Duodenal mucosa (tissue), 2 donors: ENCODE measurements around the gene CPOX.
A peak's percentile ranks its signal among the peaks of the same experiment; 100 is the strongest.

ENCODE experiments used
- H3K27ac ChIP-seq: one replicate; pipeline ENCODE4 v1.7.0; 2013; ENCODE audit warnings: low read depth, low read length
- H3K27me3 ChIP-seq, 2 donors: one replicate each; pipeline ENCODE4 v1.7.0; 2013; ENCODE audit warnings: low read length in 2 of 2, control low read depth in 1 of 2; ENCODE audit not compliant: insufficient read depth in 2 of 2, control insufficient read depth in 1 of 2
- H3K36me3 ChIP-seq, 2 donors: one replicate each; pipeline ENCODE4 v1.7.0; 2013; ENCODE audit warnings: low read length in 2 of 2, control low read depth in 1 of 2; ENCODE audit not compliant: insufficient read depth in 2 of 2, control insufficient read depth in 1 of 2
- H3K4me1 ChIP-seq, 2 donors: one replicate each; pipeline ENCODE4 v1.7.0; 2013; ENCODE audit warnings: low read length in 2 of 2, control low read depth in 1 of 2; ENCODE audit not compliant: insufficient read depth in 2 of 2, control insufficient read depth in 1 of 2
- H3K4me3 ChIP-seq, 2 donors: one replicate each; pipeline ENCODE4 v1.7.0; 2013; ENCODE audit warnings: low read length in 2 of 2, low read depth in 1 of 2
- H3K9ac ChIP-seq, 2 donors: one replicate each; pipeline ENCODE4 v1.7.0; 2013; ENCODE audit warnings: low read length in 2 of 2, low read depth in 1 of 2
- H3K9me3 ChIP-seq, 2 donors: one replicate each; pipeline ENCODE4 v1.7.0; 2013; ENCODE audit warnings: low read length in 2 of 2, control low read depth in 1 of 2; ENCODE audit not compliant: control insufficient read depth in 1 of 2

CPOX gene

DNA sequence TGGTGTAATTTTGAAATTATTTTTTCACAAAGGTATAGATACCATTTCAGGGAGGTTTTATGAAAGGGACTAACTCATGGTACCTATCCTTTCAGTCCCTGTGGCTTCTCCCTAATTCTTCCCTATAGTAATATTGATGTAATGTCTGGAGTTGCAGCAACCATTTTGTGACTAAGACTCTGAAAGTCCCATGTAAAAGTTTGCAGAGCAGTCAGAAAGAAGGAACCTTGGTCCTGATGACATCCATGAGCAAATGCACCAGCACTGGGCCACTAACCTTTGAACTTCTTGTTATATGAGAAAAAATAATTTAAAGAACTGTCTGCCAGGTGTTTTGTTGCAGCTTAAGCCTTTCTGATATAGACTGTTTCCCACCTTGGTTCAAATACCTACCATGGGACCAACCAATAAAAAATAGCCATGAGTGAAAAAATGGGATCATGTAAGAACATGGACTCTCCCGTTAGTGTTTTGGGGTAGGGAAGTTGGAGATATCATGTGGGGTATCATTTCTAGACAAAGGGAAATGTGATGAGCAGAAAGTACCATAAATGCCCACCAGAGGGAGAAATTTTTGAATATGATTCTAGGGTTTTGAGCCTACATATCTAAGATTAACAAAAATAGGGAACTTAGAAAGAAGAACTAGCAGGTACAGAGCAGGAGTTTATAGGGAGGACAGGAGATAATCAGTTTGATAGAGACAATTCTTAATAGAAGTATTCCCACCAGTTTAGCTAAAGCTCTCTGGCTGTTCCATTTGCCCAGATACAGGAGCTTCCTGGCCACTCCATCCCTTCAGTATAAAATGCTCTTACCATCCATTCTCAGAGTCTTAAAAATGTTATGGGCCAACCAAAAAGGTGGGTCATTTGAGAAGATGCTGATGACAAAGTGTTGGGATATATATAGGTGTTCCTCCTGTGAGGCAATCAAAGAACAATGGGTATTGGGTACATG is 3.4 kb upstream of the CPOX start:
- no peaks in the 10 kb centered on the region for H3K9me3 ChIP-seq
- H3K27me3 ChIP-seq, result no peaks in the 10 kb centered on the region
- no peak overlapping the region for H3K9ac ChIP-seq
- no peak overlapping the region for H3K4me3 ChIP-seq
- H3K27ac ChIP-seq, result no peak overlapping the region
- no peaks in the 10 kb centered on the region for H3K36me3 ChIP-seq
- H3K4me1 ChIP-seq, result peaks cover 12 to 14% of the 10 kb centered on the region in 2 donors

DNA sequence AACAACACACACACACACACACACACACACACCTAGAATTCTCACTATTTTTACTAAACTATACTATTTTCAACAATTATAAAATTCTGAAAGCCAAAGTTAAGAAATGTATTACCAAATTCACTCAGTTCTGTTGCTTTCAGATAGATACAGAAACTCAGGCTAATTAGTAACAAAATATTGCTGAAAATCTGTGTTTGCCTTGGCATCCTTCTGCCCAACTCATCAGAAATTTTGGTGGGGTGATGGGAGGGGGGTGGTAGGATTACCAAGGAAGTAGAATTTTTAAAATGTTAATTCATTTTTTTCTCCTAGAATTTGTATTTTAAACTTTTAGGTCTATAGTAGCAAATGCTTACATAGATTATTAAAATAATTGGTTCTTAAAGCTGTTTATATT is 2.7 kb upstream of the CPOX start:
- H3K9ac ChIP-seq, result no peak overlapping the region
- no peak overlapping the region for H3K27ac ChIP-seq
- no peaks in the 10 kb centered on the region for H3K36me3 ChIP-seq
- H3K9me3 ChIP-seq, result no peaks in the 10 kb centered on the region
- no peak overlapping the region for H3K4me3 ChIP-seq
- H3K27me3 ChIP-seq, result no peaks in the 10 kb centered on the region
- peaks cover 14 to 19% of the 10 kb centered on the region in 2 donors for H3K4me1 ChIP-seq

DNA sequence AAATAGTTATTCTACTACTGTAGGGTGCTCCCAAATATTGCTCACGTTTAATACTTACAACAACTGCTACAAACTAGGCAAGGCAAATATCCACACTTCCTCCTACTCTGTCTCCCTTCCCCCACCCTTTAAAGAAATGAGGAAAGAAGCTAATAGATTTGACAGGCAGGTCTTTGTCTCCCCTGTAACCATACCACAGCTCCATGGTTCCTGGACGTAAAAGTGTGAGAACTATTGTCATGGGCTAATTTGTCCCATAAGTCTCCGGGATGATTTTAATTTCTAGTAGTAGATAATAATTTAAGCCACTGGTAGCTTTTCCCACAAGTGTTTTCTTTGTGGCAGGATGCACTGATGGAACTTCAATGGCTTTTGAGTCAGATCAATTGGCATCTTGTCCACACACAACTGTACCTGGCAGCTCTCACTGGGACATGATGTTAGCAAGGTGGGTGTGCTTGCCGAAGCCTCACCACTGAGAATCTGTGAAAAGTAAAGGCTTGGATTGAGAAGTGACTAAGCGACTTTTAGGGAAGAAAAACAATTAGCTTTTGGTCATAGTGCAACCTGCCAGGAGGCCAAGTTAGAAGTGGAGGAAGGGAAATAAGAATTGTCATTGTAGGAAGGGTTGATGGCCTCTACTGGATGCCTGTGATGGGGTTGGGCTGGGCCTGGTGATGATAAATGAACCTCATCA is 1.4 kb upstream of the CPOX start:
- Histone ChIP-seq H3K9me3 (no peaks in the 10 kb centered on the region), H3K4me3 (no peak overlapping the region), H3K36me3 (peaks cover under 1 to 6% of the 10 kb centered on the region in 2 donors), H3K27ac (no peak overlapping the region), H3K4me1 (peaks cover 14% of the 10 kb centered on the region in 2 donors), H3K9ac (no peak overlapping the region), H3K27me3 (no peaks in the 10 kb centered on the region)

DNA sequence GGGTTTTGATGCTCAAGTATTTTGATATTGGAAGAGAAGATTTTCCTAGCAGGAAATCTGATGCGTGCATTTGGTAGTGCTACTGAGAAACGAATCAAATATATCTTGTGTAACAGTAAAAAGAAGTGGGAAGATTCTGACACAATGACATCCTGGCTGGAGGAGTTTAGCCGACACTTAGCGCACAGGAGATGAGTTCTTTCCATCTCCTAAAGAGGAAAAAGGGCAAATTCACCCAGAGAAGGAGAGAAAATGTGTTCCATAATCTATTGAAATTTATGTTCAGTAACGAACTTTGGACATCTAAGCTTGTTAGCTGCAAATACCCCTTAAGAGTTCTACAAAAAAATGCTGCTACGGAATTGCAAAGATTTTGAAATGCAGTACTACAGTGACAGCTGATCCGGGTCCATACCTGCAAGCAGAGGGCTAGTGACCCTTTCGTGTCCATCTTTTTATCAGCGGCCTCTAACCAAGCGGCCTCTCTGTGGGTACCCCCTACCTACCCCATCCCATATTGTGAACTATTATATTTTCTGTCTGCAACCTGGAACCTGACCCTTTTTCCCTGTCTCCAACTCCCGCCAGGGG is 971 bp downstream of the CPOX start:
- peaks cover 8 to 17% of the 10 kb centered on the region in 2 donors for H3K36me3 ChIP-seq
- H3K4me1 ChIP-seq, result peaks cover 14% of the 10 kb centered on the region in 2 donors
- no peaks in the 10 kb centered on the region for H3K9me3 ChIP-seq
- peak overlapping the region; percentile 68 to 76 for H3K9ac ChIP-seq
- no peak overlapping the region for H3K27ac ChIP-seq
- H3K27me3 ChIP-seq, result no peaks in the 10 kb centered on the region
- H3K4me3 ChIP-seq, result peak overlapping the region; percentile 82 to 83

DNA sequence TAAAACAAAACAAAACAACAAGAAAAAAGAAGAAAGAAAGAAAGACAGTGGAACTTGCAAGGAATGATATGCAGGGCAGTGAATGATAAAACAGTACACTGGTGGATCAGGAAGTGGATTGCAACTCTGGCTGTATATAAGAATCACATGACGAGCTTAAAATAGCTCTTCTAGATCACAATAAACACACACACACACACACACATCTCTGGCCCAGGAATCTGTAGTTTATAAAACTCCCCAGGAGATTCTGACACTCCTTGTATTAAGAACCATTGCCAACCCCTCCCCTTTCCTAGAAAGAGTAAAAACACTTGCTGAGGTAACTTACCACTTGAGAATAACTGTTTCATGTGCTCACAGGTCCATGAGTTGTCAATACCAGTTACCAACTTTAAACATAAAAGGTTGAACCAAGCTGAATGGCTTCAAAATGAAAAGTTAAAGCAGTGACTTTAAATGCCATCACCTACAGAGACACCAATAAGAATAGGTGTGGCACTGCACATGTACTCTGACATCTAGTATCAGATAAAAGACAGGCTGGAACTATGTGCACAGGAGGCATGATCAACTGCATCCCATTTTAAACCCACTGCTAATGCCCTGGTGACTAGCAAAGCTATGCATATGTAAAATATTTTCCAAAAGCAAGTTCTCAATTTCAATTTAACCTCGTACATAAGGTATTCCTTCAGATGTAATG is 3.9 kb downstream of the CPOX start:
- H3K9me3 ChIP-seq, result no peaks in the 10 kb centered on the region
- H3K9ac ChIP-seq, result no peak overlapping the region
- H3K4me3 ChIP-seq, result no peak overlapping the region
- peaks cover 15 to 26% of the 10 kb centered on the region in 2 donors for H3K36me3 ChIP-seq
- H3K27me3 ChIP-seq, result no peaks in the 10 kb centered on the region
- H3K4me1 ChIP-seq, result peaks cover 14% of the 10 kb centered on the region in 2 donors
- no peak overlapping the region for H3K27ac ChIP-seq

DNA sequence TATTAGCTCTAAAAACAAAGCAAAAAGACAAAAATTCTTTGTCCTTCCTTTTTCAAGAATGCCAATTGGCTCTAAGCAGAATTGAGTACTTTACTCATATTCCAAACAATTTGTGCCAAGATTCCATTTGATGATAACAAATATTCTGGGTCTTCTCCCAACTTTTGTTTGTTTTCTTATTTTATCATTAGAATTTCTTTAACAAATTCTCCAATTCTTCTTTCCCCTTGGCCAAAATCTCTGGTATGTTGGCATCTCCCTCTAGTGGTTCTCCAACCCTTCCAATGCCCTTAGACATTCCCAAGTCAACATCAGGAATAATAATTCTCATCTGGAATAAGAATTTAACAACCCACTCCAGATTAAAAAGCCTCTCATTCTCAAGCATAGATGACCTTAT is 5.3 kb downstream of the CPOX start:
- H3K36me3 ChIP-seq, result peaks cover 22 to 32% of the 10 kb centered on the region in 2 donors
- H3K9ac ChIP-seq, result no peak overlapping the region
- no peaks in the 10 kb centered on the region for H3K9me3 ChIP-seq
- H3K4me1 ChIP-seq, result peaks cover 10 to 14% of the 10 kb centered on the region in 2 donors
- no peaks in the 10 kb centered on the region for H3K27me3 ChIP-seq
- H3K4me3 ChIP-seq, result no peak overlapping the region
- H3K27ac ChIP-seq, result no peak overlapping the region

DNA sequence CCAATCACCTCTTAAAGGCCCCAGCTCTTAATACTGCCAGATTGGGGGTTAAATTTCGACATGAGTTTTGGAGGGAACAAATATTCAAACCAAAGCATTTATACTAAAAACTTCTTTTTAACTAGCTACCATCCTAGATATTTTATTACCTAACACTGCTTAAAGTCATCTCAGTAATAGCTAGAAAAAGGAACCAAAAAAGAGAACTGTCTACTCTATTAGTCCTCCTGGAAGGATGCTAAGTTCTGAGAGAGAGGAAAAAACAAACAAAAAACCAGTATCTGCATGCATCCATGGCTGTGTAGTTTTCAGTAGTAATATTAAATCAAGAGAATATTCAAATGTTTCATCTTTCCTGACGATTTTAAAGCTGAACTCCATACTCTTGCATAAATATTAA is 5.8 kb downstream of the CPOX start:
- Histone ChIP-seq H3K4me3 (no peak overlapping the region), H3K9me3 (no peaks in the 10 kb centered on the region), H3K36me3 (peaks cover 22 to 32% of the 10 kb centered on the region in 2 donors), H3K9ac (no peak overlapping the region), H3K27me3 (no peaks in the 10 kb centered on the region), H3K4me1 (peaks cover 8 to 14% of the 10 kb centered on the region in 2 donors), H3K27ac (no peak overlapping the region)

DNA sequence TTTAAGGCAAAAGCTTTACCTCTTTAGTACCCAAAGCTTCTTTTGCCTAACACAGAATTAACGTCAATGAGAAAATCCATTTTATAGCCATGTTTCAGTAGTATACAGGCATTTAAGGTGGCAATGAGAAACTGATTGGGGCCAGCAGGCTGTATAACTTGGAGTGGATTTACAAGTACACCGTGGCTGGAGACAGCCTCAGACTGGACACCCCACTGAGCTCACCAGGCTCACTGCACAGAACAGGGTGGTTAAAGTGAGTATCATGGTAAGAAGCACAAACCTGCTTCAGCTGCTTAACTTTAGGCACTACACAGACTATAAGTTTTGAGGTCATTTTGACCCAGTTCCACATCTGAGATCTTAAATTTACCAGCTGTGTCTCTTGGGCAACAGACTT is 8.9 kb downstream of the CPOX start:
- H3K36me3 ChIP-seq, result peaks cover 21 to 39% of the 10 kb centered on the region in 2 donors

DNA sequence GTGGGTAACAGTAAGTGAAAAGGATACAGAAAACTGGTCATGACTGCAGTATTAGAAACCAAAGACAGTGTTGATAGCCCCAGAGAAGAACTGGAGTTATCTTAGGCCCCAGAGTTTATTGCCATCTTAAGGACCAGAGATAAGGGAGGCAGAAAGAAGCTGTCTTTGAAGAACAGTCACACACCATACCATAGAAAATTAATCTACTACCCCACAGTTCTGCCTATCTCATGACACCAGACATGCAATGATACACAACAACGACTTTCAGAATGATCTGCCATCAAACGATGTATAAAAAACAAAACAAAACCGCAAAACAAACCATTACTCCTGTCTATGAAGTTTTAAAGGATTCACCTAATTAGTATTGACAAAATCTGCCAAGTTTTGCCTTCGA is 9.6 kb downstream of the CPOX start:
- no peak overlapping the region for H3K27ac ChIP-seq
- H3K4me3 ChIP-seq, result no peak overlapping the region
- H3K9me3 ChIP-seq, result no peaks in the 10 kb centered on the region
- no peaks in the 10 kb centered on the region for H3K27me3 ChIP-seq
- no peaks in the 10 kb centered on the region for H3K4me1 ChIP-seq
- no peak overlapping the region for H3K9ac ChIP-seq
- H3K36me3 ChIP-seq, result peaks cover 19 to 42% of the 10 kb centered on the region in 2 donors

More for the DNA sequence above, 8.9 kb downstream of the CPOX start:
- Histone ChIP-seq H3K27me3 (no peaks in the 10 kb centered on the region), H3K9ac (no peak overlapping the region), H3K4me3 (no peak overlapping the region), H3K9me3 (no peaks in the 10 kb centered on the region), H3K27ac (no peak overlapping the region), H3K4me1 (no peaks in the 10 kb centered on the region)
